Peyer's patch (tissue), 4 donors: ENCODE data around the gene ARHGAP21. TPM values are rescaled to one million over a fixed set of nuclear protein-coding genes. Genes with fewer than 3 reads are reported as not detected.

Experiments
- DNase-seq, 3 donors: peaks; one replicate each; pipeline ENCODE4 v3.0.0-alpha.2; 2017 to 2019
- H3K27ac ChIP-seq, 4 donors: fragments of 200-600 bp; sonication (generic); one replicate each; pipeline ENCODE4 v1.5.1; 2016 to 2019
- H3K27me3 ChIP-seq, 2 donors: fragments of 200-600 bp; sonication (generic); one replicate each; pipeline ENCODE4 v1.5.1; 2019
- H3K36me3 ChIP-seq, 3 donors: fragments of 200-600 bp; sonication (generic); one replicate each; pipeline ENCODE4 v1.5.1; 2016 to 2019
- H3K4me1 ChIP-seq, 4 donors: fragments of 200-600 bp; sonication (generic); one replicate each; pipeline ENCODE4 v1.5.1; 2016 to 2019
- H3K4me3 ChIP-seq, 4 donors: fragments of 200-600 bp; sonication (generic); 1 replicate in 3 of 4; 2 replicates in 1 of 4; pipeline ENCODE4 v1.5.1; 2016 to 2019; ENCODE audit warnings: mild to moderate bottlenecking in 1 of 4
- H3K9me3 ChIP-seq, 4 donors: fragments of 200-600 bp; sonication (generic); one replicate each; pipeline ENCODE4 v1.5.1; 2016 to 2019; ENCODE audit warnings: mild to moderate bottlenecking in 1 of 4
- CTCF ChIP-seq, 6 experiments: fragments of 450-650 bp in 4 of 6; fragments of 200-600 bp in 2 of 6; sonication (generic) in 1 of 6; IDR thresholded peaks; one replicate each; pipeline ENCODE4 v1.5.1; 2017 to 2019; ENCODE audit warnings: antibody characterized with exemption in 6 of 6, mild to moderate bottlenecking in 3 of 6, moderate library complexity in 1 of 6
- POLR2A ChIP-seq, 2 donors: fragments of 450-650 bp; IDR thresholded peaks; one replicate each; pipeline ENCODE4 v1.5.1; 2017; ENCODE audit warnings: antibody characterized with exemption in 2 of 2, mild to moderate bottlenecking in 2 of 2, moderate library complexity in 2 of 2
- total RNA-seq, 4 donors: library from RNA; depleted of rRNA; stranded (reverse); fragments of >200 nt; gene quantifications; one replicate each; pipeline ENCODE4 v1.1.0, GENCODE V29; 2016

ARHGAP21 gene
- total RNA-seq, 4 donors from 2014 or later, result 64.8 to 91.6 (median 69.8) TPM

GRCh38 chr10:24650669-24651391 is 72.9 kb downstream of the ARHGAP21 start:
- H3K9me3 ChIP-seq, result no peaks in the 10 kb centered on the region
- H3K27ac ChIP-seq, result no peak overlapping the region
- H3K36me3 ChIP-seq, result no peaks in the 10 kb centered on the region
- H3K27me3 ChIP-seq, result no peaks in the 10 kb centered on the region
- H3K4me3 ChIP-seq, result no peak overlapping the region
- DNase-seq, result no peak
- TF ChIP-seq CTCF (IDR thresholded peaks at IDR 0.05), result no peak
- TF ChIP-seq POLR2A (IDR thresholded peaks at IDR 0.05), result no peak
- no peaks in the 10 kb centered on the region for H3K4me1 ChIP-seq

GRCh38 chr10:24645784-24646183 is 77.9 kb downstream of the ARHGAP21 start:
- Histone ChIP-seq H3K27me3 (no peaks in the 10 kb centered on the region), H3K27ac (no peak overlapping the region), H3K9me3 (no peaks in the 10 kb centered on the region), H3K4me3 (no peak overlapping the region), H3K36me3 (no peaks in the 10 kb centered on the region), H3K4me1 (peaks cover 0 to 9% (median 0%) of the 10 kb centered on the region in 4 donors)
- TF ChIP-seq POLR2A (IDR thresholded peaks at IDR 0.05) (no peak), CTCF (IDR thresholded peaks at IDR 0.05) (no peak)
- DNase-seq, result no peak

DNA sequence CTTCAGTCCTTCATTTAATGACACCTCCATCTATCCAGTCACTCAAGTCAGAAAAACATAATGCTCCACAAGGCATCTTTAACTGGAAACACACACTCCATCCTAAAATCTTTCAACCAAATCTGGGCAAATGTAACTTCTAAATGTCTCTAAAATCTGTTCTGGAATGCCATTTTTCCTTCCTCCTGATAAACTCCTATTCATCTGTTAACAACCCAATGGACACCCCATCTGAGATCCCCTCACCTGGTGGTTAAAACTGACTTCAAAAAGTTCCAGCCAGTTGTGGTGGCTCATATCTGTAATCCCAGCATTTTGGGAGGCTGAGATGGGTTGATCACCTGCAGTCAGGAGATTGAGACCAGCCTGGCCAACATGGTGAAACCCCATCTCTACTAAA is 78.7 kb downstream of the ARHGAP21 start:
- H3K36me3 ChIP-seq, result no peaks in the 10 kb centered on the region
- DNase-seq, result no peak
- no peak overlapping the region for H3K27ac ChIP-seq
- no peaks in the 10 kb centered on the region for H3K9me3 ChIP-seq
- peaks cover 0 to 9% (median 0%) of the 10 kb centered on the region in 4 donors for H3K4me1 ChIP-seq
- H3K27me3 ChIP-seq, result no peaks in the 10 kb centered on the region
- no peak overlapping the region for H3K4me3 ChIP-seq
- TF ChIP-seq POLR2A (IDR thresholded peaks at IDR 0.05) (no peak), CTCF (IDR thresholded peaks at IDR 0.05) (no peak)

DNA sequence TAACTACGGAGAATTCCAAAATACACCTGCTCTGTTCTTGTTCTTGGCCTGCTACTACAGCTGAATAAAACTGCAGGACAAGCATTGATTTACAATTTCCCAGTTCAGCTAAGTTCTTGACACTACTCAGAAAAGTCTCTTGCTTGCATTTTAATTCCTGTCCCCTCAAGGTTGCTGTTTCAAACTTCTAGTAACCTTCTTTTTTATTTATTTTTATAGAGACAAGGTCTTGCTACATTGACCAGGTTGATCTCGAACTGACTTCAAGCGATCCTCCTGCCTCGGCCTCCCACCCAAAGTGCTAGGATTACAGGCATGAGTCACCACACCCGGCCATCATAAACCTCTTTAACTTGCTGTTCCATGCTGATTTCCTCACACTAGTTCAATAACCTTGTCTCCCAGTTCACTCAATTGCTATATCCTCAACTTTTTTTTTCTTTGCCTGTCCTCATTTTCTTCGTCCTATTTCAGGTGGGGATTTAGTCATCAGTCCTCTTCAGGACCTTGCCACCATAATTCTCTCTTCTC is 79.9 kb downstream of the ARHGAP21 start:
- no peaks in the 10 kb centered on the region for H3K27me3 ChIP-seq
- peak overlapping the region in 1 of 4 donors; percentile 27 for H3K27ac ChIP-seq
- DNase-seq, result peak in 1 of 3 donors; percentile 62

GRCh38 chr10:24642921-24643678 is 80.6 kb downstream of the ARHGAP21 start:
- Histone ChIP-seq H3K36me3 (no peaks in the 10 kb centered on the region), H3K4me1 (peaks cover 0 to 9% (median 0%) of the 10 kb centered on the region in 4 donors), H3K27ac (peak overlapping the region in 1 of 4 donors; percentile 27), H3K4me3 (no peak overlapping the region), H3K9me3 (no peaks in the 10 kb centered on the region), H3K27me3 (no peaks in the 10 kb centered on the region)
- no peak for DNase-seq
- no peak for TF ChIP-seq POLR2A (IDR thresholded peaks at IDR 0.05)
- peak; percentile 44 to 94 (median 88) for TF ChIP-seq CTCF (IDR thresholded peaks at IDR 0.05)

More for the DNA sequence above, 79.9 kb downstream of the ARHGAP21 start:
- no peaks in the 10 kb centered on the region for H3K9me3 ChIP-seq
- TF ChIP-seq CTCF (IDR thresholded peaks at IDR 0.05), result no peak
- no peak for TF ChIP-seq POLR2A (IDR thresholded peaks at IDR 0.05)
- H3K4me3 ChIP-seq, result no peak overlapping the region
- H3K4me1 ChIP-seq, result peaks cover 0 to 9% (median 0%) of the 10 kb centered on the region in 4 donors
- H3K36me3 ChIP-seq, result no peaks in the 10 kb centered on the region
